K562 (cell line): ENCODE measurements around the gene ZNF454.

ENCODE experiments used
- BRCA1 ChIP-seq, 2 experiments: fragments of 450-650 bp in 1 of 2; sonication (generic) in 1 of 2; formaldehyde crosslinking in 1 of 2; IDR thresholded peaks; 2 replicates each; pipeline versions ENCODE4 v1.5.0 to v1.6.1; 2017 to 2020; ENCODE audit warnings: mild to moderate bottlenecking in 1 of 2, missing genetic modification reagents in 1 of 2
- FOSL1 ChIP-seq: fragments of 200-800 bp; sonication (Bioruptor generic); conservative IDR thresholded peaks from 2 replicates; pipeline ENCODE4 v1.6.1; 2016; ENCODE audit warnings: missing genetic modification characterization, missing compliant biosample characterization
- GATAD2B ChIP-seq: fragments of 450-650 bp; IDR thresholded peaks from 2 replicates; pipeline ENCODE4 v1.6.1; 2017; ENCODE audit warnings: mild to moderate bottlenecking, borderline replicate concordance
- PHB2 ChIP-seq: fragments of 450-650 bp; IDR thresholded peaks from 2 replicates; pipeline ENCODE4 v1.6.1; 2017; ENCODE audit warnings: low read depth
- PML ChIP-seq: IDR thresholded peaks from 2 replicates; pipeline ENCODE4 v1.6.1; 2012; ENCODE audit warnings: low read length, inconsistent platforms
- SIX5 ChIP-seq, 2 experiments: IDR thresholded peaks; 2 replicates each; pipeline ENCODE4 v1.6.1; 2011; ENCODE audit warnings: low read length in 2 of 2, borderline replicate concordance in 1 of 2, low read depth in 1 of 2, mild to moderate bottlenecking in 1 of 2, moderate library complexity in 1 of 2; ENCODE audit not compliant: insufficient read depth in 1 of 2
- YY1 ChIP-seq, 3 experiments: IDR thresholded peaks; 2 replicates each; pipeline ENCODE4 v1.6.1; 2011; ENCODE audit warnings: low read length in 2 of 3, mild to moderate bottlenecking in 2 of 3, moderate library complexity in 2 of 3, borderline replicate concordance in 1 of 3, control low read depth in 1 of 3, low read depth in 1 of 3; ENCODE audit not compliant: insufficient read depth in 3 of 3, insufficient replicate concordance in 2 of 3, control insufficient read depth in 1 of 3, insufficient read length in 1 of 3; ENCODE audit errors: extremely low read depth in 1 of 3
- TF ChIP-seq, protein P1 (sequence below): fragments of 250-450 bp; sonication (Bioruptor Pico); IDR thresholded peaks from 2 replicates; pipeline ENCODE4 v1.5.0; 2020; ENCODE audit warnings: mild to moderate bottlenecking, borderline replicate concordance
- TF ChIP-seq, protein P2 (sequence below): sonication (generic); formaldehyde crosslinking; IDR thresholded peaks from 2 replicates; pipeline ENCODE4 v1.8.0; 2023; ENCODE audit warnings: mild to moderate bottlenecking, missing genetic modification reagents

DNA sequence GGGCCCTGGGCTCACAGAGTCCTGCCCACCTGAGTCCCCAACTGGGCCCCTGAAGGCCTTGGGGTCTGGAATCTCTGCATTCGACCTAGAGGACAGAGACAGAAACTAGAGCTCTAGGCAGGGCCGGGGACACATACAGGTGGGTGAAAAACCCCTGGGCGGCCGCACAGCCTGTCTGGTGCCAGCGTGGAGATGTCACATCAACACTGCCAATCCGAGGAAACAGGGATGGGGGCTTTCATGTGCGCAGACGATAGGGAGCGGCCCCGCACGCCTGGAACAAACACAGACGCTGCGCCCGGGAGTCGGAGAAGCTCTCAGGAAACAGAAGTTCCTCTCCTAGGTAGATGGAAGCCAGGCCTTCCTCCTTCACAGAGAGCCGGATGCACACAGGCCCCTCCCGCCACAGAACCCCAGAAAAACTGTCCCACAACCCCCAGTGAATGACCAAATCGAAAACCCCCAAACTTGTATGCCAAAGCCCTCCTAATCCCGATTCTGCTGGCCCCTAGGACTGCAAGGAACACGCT, 52.3 kb downstream of the ZNF454 start:
- no peak for TF ChIP-seq PML
- TF ChIP-seq BRCA1 (IDR thresholded peaks at IDR 0.05): no peak
- no peak for TF ChIP-seq BRCA1 (CRISPR knock-in tag; IDR thresholded peaks at IDR 0.05)
- TF ChIP-seq, protein P1, sequence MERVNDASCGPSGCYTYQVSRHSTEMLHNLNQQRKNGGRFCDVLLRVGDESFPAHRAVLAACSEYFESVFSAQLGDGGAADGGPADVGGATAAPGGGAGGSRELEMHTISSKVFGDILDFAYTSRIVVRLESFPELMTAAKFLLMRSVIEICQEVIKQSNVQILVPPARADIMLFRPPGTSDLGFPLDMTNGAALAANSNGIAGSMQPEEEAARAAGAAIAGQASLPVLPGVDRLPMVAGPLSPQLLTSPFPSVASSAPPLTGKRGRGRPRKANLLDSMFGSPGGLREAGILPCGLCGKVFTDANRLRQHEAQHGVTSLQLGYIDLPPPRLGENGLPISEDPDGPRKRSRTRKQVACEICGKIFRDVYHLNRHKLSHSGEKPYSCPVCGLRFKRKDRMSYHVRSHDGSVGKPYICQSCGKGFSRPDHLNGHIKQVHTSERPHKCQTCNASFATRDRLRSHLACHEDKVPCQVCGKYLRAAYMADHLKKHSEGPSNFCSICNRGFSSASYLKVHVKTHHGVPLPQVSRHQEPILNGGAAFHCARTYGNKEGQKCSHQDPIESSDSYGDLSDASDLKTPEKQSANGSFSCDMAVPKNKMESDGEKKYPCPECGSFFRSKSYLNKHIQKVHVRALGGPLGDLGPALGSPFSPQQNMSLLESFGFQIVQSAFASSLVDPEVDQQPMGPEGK (CRISPR knock-in tag): no peak
- TF ChIP-seq, protein P2, sequence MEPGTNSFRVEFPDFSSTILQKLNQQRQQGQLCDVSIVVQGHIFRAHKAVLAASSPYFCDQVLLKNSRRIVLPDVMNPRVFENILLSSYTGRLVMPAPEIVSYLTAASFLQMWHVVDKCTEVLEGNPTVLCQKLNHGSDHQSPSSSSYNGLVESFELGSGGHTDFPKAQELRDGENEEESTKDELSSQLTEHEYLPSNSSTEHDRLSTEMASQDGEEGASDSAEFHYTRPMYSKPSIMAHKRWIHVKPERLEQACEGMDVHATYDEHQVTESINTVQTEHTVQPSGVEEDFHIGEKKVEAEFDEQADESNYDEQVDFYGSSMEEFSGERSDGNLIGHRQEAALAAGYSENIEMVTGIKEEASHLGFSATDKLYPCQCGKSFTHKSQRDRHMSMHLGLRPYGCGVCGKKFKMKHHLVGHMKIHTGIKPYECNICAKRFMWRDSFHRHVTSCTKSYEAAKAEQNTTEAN (CRISPR knock-in tag): no peak
- no peak for TF ChIP-seq PHB2
- TF ChIP-seq FOSL1: no peak
- TF ChIP-seq GATAD2B: no peak
- no peak for TF ChIP-seq YY1 (IDR thresholded peaks at IDR 0.05; ENCODE audit: borderline replicate concordance in 1 of 3, control insufficient read depth in 1 of 3, extremely low read depth in 1 of 3, insufficient read depth in 3 of 3, insufficient read length in 1 of 3, insufficient replicate concordance in 2 of 3, low read depth in 1 of 3, low read length in 2 of 3)
- TF ChIP-seq SIX5 (IDR thresholded peaks at IDR 0.05; ENCODE audit: borderline replicate concordance in 1 of 2, insufficient read depth in 1 of 2, low read depth in 1 of 2, low read length in 2 of 2): no peak
